PC-9 (cell line): Measurements from ENCODE around the gene STOX2. TPM values are rescaled to one million over a fixed set of nuclear protein-coding genes. Genes with fewer than 3 reads are reported as not detected.

Source experiments
- BruUV-seq: library from RNA; stranded (reverse); fragments of 400-500 nt; replicated peaks from 2 replicates; lab custom pipeline; 2021; lab: Mats Ljungman, UMichigan
- CTCF ChIA-PET: fragments of 300-600 bp; sonication (Branson Sonifier 250); formaldehyde crosslinking; loops from one replicate; lab custom pipeline; 2022; ENCODE audit warnings: antibody characterized with exemption; lab: Charles Lee
- POLR2A ChIA-PET: fragments of 300-600 bp; sonication (Branson Sonifier 250); formaldehyde crosslinking; loops from one replicate; lab custom pipeline; 2022; ENCODE audit warnings: antibody characterized with exemption; ENCODE audit not compliant: unreplicated experiment; lab: Charles Lee
- DNase-seq, 2 experiments: peaks; one replicate each; pipeline versions ENCODE4 v3.0.0 to v3.0.0-alpha.2; 2015 to 2022; ENCODE audit warnings: mixed read lengths in 1 of 2
- H2AFZ ChIP-seq: fragments of 200-600 bp; sonication (generic); 2 replicates; pipeline ENCODE4 v1.8.1; 2017; ENCODE audit warnings: antibody characterized with exemption
- H3F3A ChIP-seq: fragments of 200-600 bp; sonication (generic); 2 replicates; pipeline ENCODE4 v1.8.1; 2017; ENCODE audit warnings: antibody characterized with exemption, mild to moderate bottlenecking, low read depth; ENCODE audit not compliant: insufficient read depth
- H3K27ac ChIP-seq: fragments of 200-600 bp; sonication (generic); 2 replicates; pipeline ENCODE4 v1.6.1; 2016; ENCODE audit warnings: mixed run types
- H3K27me3 ChIP-seq: fragments of 200-600 bp; sonication (generic); 2 replicates; pipeline ENCODE4 v1.6.1; 2016; ENCODE audit warnings: low read depth, mixed run types; ENCODE audit not compliant: insufficient read depth
- H3K36me3 ChIP-seq: fragments of 200-600 bp; sonication (generic); 2 replicates; pipeline ENCODE4 v1.6.1; 2016; ENCODE audit warnings: low read depth, mixed run types
- H3K4me1 ChIP-seq: fragments of 200-600 bp; sonication (generic); replicated peaks from 2 replicates; pipeline ENCODE4 v1.6.1; 2016; ENCODE audit warnings: mixed run types; ENCODE audit not compliant: insufficient read depth
- H3K4me2 ChIP-seq: fragments of 200-600 bp; sonication (generic); 2 replicates; pipeline ENCODE4 v1.6.1; 2017; ENCODE audit warnings: mixed run types
- H3K4me3 ChIP-seq: fragments of 200-600 bp; sonication (generic); 2 replicates; pipeline ENCODE4 v1.6.1; 2016; ENCODE audit warnings: mixed run types
- H3K79me2 ChIP-seq: fragments of 200-600 bp; sonication (generic); 2 replicates; pipeline ENCODE4 v1.6.1; 2017; ENCODE audit warnings: low read depth, mixed run types
- H3K9me2 ChIP-seq: fragments of 200-600 bp; sonication (generic); 2 replicates; pipeline ENCODE4 v1.8.1; 2017; ENCODE audit warnings: mild to moderate bottlenecking; ENCODE audit not compliant: insufficient read depth
- H3K9me3 ChIP-seq: fragments of 200-600 bp; sonication (generic); 2 replicates; pipeline ENCODE4 v1.8.1; 2016; ENCODE audit warnings: low read depth; ENCODE audit not compliant: insufficient read depth
- H4K20me1 ChIP-seq: fragments of 200-600 bp; sonication (generic); 2 replicates; pipeline ENCODE4 v1.8.1; 2017; ENCODE audit not compliant: insufficient read depth
- EZH2 ChIP-seq: fragments of 200-600 bp; sonication (generic); IDR thresholded peaks from 2 replicates; pipeline ENCODE4 v1.8.0; 2017; ENCODE audit warnings: antibody characterized with exemption, low read depth
- intact Hi-C: fragments of 100-400 bp; cut with micrococcal nuclease; formaldehyde crosslinking; loops from one replicate; pipeline ENCODE4 v1.10.0; 2022; ENCODE audit not compliant: unreplicated experiment
- total RNA-seq: library from RNA; stranded (reverse); gene quantifications from 2 replicates; pipeline ENCODE4 v1.2.3, GENCODE V29; 2021
- TF ChIP-seq, protein P1 (sequence below): fragments of 200-600 bp; sonication (generic); conservative IDR thresholded peaks from 2 replicates; pipeline ENCODE4 v1.6.1; 2017; ENCODE audit warnings: mixed run types, antibody characterized with exemption, mild to moderate bottlenecking, moderate library complexity

Gene STOX2
- total RNA-seq, 1 experiment from 2014 or later: 4.5 TPM

- H3K27ac ChIP-seq: no peak overlapping the region
- TF ChIP-seq, protein P1, sequence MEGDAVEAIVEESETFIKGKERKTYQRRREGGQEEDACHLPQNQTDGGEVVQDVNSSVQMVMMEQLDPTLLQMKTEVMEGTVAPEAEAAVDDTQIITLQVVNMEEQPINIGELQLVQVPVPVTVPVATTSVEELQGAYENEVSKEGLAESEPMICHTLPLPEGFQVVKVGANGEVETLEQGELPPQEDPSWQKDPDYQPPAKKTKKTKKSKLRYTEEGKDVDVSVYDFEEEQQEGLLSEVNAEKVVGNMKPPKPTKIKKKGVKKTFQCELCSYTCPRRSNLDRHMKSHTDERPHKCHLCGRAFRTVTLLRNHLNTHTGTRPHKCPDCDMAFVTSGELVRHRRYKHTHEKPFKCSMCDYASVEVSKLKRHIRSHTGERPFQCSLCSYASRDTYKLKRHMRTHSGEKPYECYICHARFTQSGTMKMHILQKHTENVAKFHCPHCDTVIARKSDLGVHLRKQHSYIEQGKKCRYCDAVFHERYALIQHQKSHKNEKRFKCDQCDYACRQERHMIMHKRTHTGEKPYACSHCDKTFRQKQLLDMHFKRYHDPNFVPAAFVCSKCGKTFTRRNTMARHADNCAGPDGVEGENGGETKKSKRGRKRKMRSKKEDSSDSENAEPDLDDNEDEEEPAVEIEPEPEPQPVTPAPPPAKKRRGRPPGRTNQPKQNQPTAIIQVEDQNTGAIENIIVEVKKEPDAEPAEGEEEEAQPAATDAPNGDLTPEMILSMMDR: no peak
- no peak for TF ChIP-seq EZH2
- no peak for DNase-seq
- ChIA-PET CTCF (no interaction called here), POLR2A (no interaction called here)
- intact Hi-C loops: no loop called here
- BruUV-seq: no TSS peak
- H3K79me2 ChIP-seq: no peaks in the 10 kb centered on the region
- H3K9me2 ChIP-seq: no peaks in the 10 kb centered on the region
- H3K9me3 ChIP-seq: no peaks in the 10 kb centered on the region
- no peaks in the 10 kb centered on the region for H3F3A ChIP-seq
- H3K4me3 ChIP-seq: no peak overlapping the region
- no peak overlapping the region for H3K4me2 ChIP-seq
- H2AFZ ChIP-seq: no peak overlapping the region
- no peaks in the 10 kb centered on the region for H3K36me3 ChIP-seq
- H3K27me3 ChIP-seq: no peaks in the 10 kb centered on the region
- H3K4me1 ChIP-seq: no peaks in the 10 kb centered on the region
- no peaks in the 10 kb centered on the region for H4K20me1 ChIP-seq
These were observed 91.8 kb downstream of the STOX2 start for GRCh38 chr4:183996868-183997267.

DNA sequence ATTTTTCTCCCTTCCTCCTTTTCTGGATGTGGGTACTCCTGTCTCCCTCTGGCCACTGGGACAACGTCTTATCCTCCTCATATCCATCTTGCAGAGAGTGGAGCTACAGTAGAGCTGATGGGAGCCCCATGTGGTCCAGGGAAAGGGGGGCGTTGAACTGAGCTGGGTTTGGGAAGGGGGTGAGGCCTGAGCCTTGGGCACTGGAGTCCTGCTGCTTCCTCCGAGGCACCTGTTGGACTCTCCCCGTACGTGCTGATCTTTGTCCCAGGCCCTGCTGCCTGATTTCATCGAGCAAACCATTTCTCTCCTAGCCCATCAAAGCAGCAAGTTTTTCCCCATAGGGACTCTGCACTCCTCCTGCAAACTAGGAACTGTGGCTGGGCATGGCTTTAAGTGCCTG, 94.3 kb downstream of the STOX2 start:
- Histone ChIP-seq H3K9me3 (no peaks in the 10 kb centered on the region), H3K4me3 (no peak overlapping the region), H4K20me1 (no peaks in the 10 kb centered on the region), H3K27ac (no peak overlapping the region), H3K9me2 (no peaks in the 10 kb centered on the region), H3K79me2 (no peaks in the 10 kb centered on the region), H3K36me3 (no peaks in the 10 kb centered on the region), H3K4me2 (no peak overlapping the region), H3K27me3 (no peaks in the 10 kb centered on the region), H3F3A (no peaks in the 10 kb centered on the region), H3K4me1 (no peaks in the 10 kb centered on the region), H2AFZ (no peak overlapping the region)
- ChIA-PET CTCF (no interaction called here), POLR2A (no interaction called here)
- DNase-seq: no peak
- TF ChIP-seq, protein P1: no peak
- no peak for TF ChIP-seq EZH2
- no TSS peak for BruUV-seq
- intact Hi-C loops: no loop called here

DNA sequence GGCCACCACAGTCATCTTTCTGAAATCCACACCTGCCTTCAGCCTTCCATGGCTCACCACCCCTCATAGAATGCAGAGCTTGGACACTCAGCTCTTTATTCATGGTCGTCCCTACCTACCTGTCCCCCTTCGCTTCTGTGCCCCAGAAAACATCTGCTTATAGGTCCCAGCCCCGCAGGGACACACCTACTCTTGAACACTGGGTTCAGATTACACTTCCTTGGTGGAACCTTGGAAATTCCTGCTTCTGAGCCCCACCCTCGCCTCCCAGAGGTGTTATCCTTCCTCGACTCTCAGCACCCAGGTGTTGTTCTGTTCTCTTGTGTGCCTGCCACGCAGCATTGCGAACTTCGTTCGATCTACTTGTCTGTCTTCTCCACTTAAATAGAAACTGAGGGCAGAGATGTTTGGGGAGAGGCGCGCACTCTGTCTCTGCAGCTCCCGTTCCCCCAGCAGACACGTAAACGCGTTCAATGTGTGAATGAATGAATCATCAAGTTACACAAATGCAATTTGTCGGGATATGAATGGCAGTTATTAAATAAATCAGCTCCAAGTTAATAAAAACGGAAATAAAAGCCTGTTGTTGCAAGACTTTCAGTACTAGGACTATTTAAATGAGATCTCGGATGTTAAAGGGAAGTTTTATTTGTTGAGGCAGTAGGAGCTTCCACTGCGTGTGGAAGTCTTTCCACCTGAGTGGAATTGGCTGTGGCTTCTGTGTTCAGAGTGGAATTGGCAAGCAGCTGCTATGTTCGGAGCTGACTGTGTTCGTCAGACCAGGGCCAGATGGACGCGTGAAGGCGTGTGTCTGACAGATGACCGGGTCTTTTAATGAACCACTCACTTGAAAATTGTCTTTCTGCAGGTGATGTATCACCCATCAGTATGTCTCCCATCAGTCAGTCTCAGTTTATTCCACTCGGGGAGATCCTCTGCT, 95.6 kb downstream of the STOX2 start:
- Histone ChIP-seq H3K9me2 (no peaks in the 10 kb centered on the region), H3K9me3 (no peaks in the 10 kb centered on the region), H3F3A (no peaks in the 10 kb centered on the region), H4K20me1 (no peaks in the 10 kb centered on the region), H3K27me3 (no peaks in the 10 kb centered on the region), H3K4me3 (no peak overlapping the region), H3K27ac (no peak overlapping the region), H3K4me2 (no peak overlapping the region), H3K36me3 (no peaks in the 10 kb centered on the region), H3K79me2 (no peaks in the 10 kb centered on the region), H3K4me1 (no peaks in the 10 kb centered on the region), H2AFZ (no peak overlapping the region)
- no TSS peak for BruUV-seq
- intact Hi-C loops: no loop called here
- POLR2A ChIA-PET: no interaction called here
- no peak for DNase-seq
- CTCF ChIA-PET: no interaction called here
- TF ChIP-seq, protein P1: no peak
- TF ChIP-seq EZH2: no peak
